ENCODE measurements around the gene ZC3H7A.

The ZC3H7A gene

DNA sequence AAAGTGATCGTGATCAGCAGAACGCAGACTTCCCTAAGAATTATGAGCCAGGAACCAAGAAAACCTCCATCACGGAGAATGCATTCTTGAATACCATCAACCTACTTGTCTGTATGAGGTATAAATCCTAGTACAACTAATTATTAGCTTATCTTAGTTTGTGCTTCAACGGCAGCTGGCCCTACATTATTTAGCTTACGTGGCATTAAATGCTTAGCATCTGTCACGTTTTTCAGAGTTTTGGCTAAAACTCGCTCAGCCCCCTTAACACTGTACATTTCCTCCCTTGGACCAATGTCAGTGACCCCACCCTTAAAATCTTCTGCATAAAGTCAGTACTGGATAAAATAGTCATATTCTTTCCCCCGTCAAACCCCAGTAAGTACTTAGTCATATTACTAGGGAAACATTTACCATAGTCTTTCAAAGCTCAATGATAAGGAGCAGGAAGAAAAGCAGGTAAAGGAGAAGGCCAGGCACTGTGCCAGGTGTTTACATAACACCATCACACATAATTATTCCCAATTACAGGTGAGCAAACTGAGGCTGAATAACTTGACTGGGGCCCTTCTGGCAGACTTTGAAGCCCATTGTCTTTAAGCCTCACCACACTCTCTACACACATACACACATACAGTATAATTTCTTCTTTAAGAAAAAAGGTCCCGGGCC lies 37.8 kb downstream of the ZC3H7A start:
- H3K27me3 Mint-ChIP-seq, result no peaks in the 10 kb centered on the region
- H3K36me3 Mint-ChIP-seq, result peaks cover 25% of the 10 kb centered on the region
- H3K4me1 Mint-ChIP-seq, result no peaks in the 10 kb centered on the region
- H3K9me3 Mint-ChIP-seq, result no peaks in the 10 kb centered on the region
- peak overlapping the region; percentile 43 for H3K27ac Mint-ChIP-seq
- H3K4me3 Mint-ChIP-seq, result no peak overlapping the region

DNA sequence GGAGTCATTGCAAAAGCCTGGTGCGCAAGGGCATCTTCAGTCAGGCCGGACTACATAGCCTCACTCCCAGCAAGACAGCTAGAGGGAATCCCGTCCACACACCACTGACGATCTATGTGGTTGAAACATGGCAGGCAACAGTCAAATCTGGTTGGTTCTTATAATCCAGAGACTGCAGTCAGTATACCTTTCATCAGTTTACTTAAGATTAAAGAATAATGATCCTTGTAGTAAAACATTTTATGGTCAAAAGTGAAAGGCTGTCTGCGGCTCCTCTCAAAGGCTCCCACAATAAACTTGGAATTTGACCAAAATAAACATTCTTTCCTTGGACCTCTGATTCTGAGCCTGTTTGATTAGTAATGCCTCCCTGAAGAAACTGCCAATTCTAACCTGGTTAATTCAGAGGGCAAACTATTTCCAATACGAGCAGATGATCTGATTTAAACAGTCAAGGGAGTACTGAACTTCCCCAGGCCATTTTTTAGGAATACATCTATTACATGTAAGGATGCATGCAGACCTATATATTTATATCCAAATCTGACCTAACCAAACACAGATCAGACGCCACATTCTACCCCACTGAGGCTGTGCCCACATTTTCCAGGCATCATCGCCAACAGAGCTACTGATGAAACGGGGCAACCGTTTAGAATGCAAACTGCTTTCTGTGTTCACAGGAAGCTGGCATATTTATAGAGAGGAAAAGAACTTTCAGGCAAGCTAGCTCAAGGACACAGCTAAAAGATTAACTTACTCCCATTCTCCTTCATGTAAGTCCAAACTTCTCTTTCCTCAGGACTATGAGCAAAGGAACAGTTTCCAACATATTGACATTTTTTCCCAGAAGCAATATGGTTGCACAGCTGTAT lies 39.1 kb downstream of the ZC3H7A start:
- H3K36me3 Mint-ChIP-seq, result peaks cover 25% of the 10 kb centered on the region

DNA sequence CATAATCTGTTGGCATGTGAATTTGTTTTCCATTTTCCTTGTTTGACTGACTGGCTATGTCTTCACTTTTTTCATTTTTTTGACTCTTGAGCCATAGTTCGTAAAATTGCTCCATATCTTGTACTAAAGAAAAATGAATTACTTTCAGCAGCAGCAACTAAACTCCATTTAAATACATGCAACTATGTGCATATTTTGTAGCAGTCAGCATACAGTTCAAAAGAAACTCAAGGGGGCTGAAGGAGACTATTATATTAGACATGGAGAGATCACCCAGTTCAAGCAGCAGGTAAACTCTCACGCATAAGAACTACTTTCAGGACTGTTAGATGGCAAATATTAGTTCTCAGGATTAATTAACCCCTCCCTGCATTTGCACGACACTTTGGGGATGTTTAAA lies 40.8 kb downstream of the ZC3H7A start:
- Mint-ChIP-seq H3K27ac (peak overlapping the region; percentile 47), H3K9me3 (no peaks in the 10 kb centered on the region), H3K36me3 (peaks cover 16% of the 10 kb centered on the region), H3K4me3 (no peak overlapping the region), H3K27me3 (no peaks in the 10 kb centered on the region), H3K4me1 (no peaks in the 10 kb centered on the region)

More for the DNA sequence above, 39.1 kb downstream of the ZC3H7A start:
- Mint-ChIP-seq H3K9me3 (no peaks in the 10 kb centered on the region), H3K27ac (no peak overlapping the region), H3K27me3 (no peaks in the 10 kb centered on the region), H3K4me1 (no peaks in the 10 kb centered on the region), H3K4me3 (no peak overlapping the region)

DNA sequence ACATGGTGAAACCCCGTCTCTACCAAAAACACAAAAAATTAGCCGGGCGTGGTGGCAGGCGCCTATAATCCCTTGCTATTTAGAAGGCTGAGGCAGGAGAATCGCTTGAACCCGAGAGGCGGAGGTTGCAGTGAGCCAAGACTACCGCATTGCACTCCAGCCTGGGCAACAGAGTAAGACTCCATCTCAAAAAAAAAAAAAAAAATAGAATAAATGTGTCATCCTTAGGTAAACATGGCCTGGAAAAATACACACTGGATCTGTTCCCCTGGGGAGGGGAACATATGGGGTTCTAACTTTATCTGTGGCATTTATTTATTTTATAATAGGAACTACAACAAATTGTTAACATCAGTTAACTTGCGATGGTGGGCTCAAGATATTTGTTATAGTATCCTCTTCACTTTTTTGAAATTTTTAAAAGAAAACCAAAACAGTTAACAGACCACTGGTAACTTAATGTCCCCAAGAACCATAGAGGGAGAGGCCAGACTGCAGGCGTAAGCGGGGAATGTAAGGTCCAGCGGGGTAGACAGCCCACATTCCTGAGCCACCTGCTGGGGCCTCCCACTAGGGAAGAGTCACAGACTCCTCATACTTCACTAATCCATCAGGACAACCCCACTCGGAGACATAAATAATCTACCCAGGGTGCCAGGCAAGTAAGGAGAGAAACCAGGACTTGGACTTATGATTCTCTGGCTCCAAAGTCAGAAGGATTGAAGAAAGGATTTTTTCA lies 41.9 kb downstream of the ZC3H7A start:
- Mint-ChIP-seq H3K27ac (no peak overlapping the region), H3K9me3 (no peaks in the 10 kb centered on the region), H3K27me3 (no peaks in the 10 kb centered on the region), H3K36me3 (peaks cover 13% of the 10 kb centered on the region), H3K4me1 (no peaks in the 10 kb centered on the region), H3K4me3 (no peak overlapping the region)

DNA sequence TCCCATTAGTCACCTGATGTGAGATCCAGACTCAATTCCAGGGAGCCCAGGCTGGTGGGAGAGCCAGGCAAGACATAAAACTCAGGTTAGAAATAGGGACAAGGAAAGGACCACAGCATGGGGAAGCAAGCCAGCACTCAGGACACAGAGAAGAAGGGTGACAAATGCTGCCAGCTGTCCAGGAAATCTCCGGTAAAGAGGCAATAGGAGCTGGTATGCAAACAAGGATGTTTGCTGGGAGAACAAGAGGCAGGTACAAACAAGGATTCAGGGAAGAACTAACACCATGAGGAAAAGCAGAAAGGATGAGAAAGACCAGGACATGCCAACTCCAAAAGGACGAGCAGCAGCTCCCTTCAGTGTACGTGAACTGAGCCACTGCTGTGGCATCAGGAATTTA lies 44.2 kb downstream of the ZC3H7A start:
- no peak overlapping the region for H3K4me3 Mint-ChIP-seq
- H3K36me3 Mint-ChIP-seq, result peaks cover 18% of the 10 kb centered on the region
- no peaks in the 10 kb centered on the region for H3K9me3 Mint-ChIP-seq
- peak overlapping the region; percentile 68 for H3K27ac Mint-ChIP-seq
- H3K4me1 Mint-ChIP-seq, result no peaks in the 10 kb centered on the region
- H3K27me3 Mint-ChIP-seq, result no peaks in the 10 kb centered on the region

DNA sequence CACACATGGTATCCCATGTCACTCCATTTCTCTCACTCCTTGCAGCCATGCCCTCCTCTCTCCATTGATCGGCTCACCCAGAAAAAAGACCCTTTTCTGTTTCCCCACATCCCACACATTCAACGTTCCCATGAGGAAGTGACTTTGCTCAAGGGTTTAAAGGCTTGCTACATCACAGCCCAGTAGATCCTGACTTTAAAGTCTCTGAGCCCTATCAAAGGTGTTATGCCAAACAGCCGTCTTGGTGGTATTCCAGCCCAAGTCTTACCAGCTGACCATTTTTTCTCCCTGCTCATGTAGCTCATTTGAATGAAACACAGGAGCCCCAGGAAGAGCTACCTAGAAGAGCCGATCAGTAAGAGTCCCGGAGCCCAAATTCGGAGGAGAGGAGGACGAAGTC lies 47.0 kb downstream of the ZC3H7A start:
- peaks cover 14% of the 10 kb centered on the region for H3K36me3 Mint-ChIP-seq

DNA sequence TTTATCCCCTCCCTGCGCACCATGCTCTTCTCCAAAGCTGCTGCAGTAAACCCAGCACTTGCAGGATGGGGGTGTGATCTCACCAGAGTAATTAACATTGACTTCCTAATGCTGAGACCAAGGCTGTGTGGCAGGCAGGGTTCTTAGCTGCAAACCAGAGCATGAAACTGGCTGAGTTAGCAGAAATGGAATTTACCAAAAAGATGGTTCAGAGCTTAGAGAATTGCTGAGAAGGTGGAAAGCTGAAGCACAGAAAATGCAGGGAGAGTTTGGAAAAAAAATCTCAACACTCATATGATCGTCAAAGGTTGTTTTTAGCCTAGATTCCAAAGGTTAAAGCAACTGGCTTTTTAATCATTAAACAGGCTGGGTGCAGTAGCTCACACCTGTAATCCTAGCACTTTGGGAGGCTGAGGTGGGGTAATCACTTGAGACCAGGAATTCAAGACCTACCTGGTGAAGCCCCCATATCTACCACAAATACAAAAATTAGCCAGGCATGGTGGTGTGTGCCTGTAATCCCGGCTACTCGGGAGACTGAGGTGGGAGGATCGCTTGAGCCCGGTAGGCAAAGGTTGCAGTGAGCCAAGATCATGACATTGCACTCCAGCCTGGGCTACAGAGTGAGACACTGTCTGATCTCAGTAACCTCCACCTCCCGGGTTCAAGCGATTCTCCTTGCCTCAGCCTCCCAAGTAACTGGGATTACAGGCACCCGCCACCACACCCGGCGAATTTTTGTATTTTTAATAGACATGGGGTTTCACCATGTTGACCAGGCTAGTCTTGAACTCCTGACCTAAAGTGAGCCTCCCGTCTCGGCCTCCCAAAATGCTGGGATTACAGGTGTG lies 48.4 kb downstream of the ZC3H7A start:
- Mint-ChIP-seq H3K9me3 (no peaks in the 10 kb centered on the region), H3K27me3 (no peaks in the 10 kb centered on the region), H3K36me3 (peaks cover 11% of the 10 kb centered on the region), H3K4me1 (peaks cover 7% of the 10 kb centered on the region), H3K4me3 (no peak overlapping the region), H3K27ac (peak overlapping the region; percentile 56)

More for the DNA sequence above, 47.0 kb downstream of the ZC3H7A start:
- no peak overlapping the region for H3K4me3 Mint-ChIP-seq
- no peaks in the 10 kb centered on the region for H3K9me3 Mint-ChIP-seq
- H3K4me1 Mint-ChIP-seq, result no peaks in the 10 kb centered on the region
- H3K27ac Mint-ChIP-seq, result peak overlapping the region; percentile 30
- no peaks in the 10 kb centered on the region for H3K27me3 Mint-ChIP-seq

DNA sequence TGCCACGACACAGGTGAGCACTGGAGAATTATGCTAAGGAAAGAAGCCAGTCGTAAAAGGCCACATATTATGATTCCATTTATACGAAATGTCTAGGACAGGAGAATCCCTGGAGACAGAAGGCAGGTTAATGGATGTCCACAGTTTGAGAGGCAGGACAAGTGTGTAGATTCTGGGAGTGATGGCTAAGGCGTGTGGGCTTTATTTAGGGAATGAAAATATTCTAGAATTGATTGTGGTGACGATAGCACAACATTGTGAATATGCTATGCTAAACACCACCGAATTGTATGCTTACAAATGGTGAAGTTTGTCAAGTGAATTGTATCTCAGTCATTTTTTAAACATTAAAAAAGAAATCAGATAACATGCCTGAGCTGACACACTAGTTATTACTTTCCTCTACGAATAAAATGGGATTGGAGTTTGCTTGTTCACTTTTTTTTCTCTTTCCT lies 49.1 kb downstream of the ZC3H7A start:
- Mint-ChIP-seq H3K9me3 (no peaks in the 10 kb centered on the region), H3K4me3 (no peak overlapping the region), H3K36me3 (peaks cover 11% of the 10 kb centered on the region), H3K27ac (no peak overlapping the region), H3K27me3 (no peaks in the 10 kb centered on the region), H3K4me1 (peaks cover 14% of the 10 kb centered on the region)

DNA sequence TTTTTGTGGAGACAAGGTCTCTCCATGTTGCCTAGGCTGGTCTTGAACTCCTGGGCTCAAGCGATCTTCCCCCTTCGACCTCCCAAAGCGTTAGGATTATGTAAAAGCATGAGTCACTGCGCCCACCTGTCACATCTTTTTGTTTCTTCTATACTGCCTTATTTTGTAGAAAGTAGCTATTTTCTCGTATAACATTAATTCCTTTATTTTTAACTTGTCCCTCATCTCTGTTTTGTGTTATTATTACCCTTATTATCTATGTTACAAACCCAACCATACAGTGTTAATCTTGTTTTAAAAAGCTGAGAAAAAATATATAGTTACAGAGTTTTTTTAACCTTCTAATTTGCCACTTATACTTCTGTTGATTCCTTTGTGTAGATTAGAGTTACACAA lies 53.0 kb downstream of the ZC3H7A start:
- H3K27me3 Mint-ChIP-seq, result no peaks in the 10 kb centered on the region
- H3K36me3 Mint-ChIP-seq, result peaks cover 2% of the 10 kb centered on the region
- peak overlapping the region; percentile 90 for H3K4me3 Mint-ChIP-seq
- peak overlapping the region; percentile 73 for H3K27ac Mint-ChIP-seq
- no peaks in the 10 kb centered on the region for H3K9me3 Mint-ChIP-seq
- peaks cover 44% of the 10 kb centered on the region for H3K4me1 Mint-ChIP-seq

DNA sequence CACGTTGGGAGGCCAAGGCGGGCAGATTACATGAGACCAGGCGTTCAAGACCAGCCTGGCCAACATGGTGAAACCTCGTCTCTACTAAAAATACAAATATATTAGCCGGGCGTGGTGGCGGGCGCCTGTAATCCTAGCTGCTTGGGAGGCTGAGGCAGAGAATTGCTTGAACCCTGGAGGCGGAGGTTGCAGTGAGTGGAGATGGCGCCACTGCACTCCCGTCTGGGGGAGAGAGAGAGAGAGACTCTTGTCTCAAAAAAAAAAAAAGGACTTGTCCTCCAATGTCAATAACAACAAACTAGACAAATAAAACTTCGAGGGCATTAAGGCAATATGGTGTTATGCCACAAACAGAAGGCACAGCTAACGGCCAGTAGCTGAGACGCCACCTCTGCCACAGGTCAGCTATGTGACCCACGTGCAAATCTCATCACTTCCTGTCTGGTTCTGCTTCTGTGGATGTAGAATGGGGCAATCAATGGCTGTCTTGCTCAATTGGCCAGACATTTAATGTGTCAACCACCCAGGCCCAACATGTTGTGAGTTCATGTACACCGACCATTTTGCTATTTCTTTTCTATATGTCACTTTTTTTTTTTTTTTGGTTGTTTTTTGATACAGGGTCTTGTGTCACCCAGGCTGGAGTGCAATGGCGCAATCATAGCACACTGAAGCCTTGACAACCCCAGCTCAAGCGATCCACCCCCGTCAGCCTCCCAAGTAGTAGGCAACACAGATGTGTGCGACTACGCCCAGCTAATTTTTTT lies 53.6 kb downstream of the ZC3H7A start:
- peak overlapping the region; percentile 90 for H3K4me3 Mint-ChIP-seq
- peaks cover 49% of the 10 kb centered on the region for H3K4me1 Mint-ChIP-seq
- peak overlapping the region; percentile 91 for H3K27ac Mint-ChIP-seq
- no peaks in the 10 kb centered on the region for H3K27me3 Mint-ChIP-seq
- H3K36me3 Mint-ChIP-seq, result peaks cover 2% of the 10 kb centered on the region
- no peaks in the 10 kb centered on the region for H3K9me3 Mint-ChIP-seq

DNA sequence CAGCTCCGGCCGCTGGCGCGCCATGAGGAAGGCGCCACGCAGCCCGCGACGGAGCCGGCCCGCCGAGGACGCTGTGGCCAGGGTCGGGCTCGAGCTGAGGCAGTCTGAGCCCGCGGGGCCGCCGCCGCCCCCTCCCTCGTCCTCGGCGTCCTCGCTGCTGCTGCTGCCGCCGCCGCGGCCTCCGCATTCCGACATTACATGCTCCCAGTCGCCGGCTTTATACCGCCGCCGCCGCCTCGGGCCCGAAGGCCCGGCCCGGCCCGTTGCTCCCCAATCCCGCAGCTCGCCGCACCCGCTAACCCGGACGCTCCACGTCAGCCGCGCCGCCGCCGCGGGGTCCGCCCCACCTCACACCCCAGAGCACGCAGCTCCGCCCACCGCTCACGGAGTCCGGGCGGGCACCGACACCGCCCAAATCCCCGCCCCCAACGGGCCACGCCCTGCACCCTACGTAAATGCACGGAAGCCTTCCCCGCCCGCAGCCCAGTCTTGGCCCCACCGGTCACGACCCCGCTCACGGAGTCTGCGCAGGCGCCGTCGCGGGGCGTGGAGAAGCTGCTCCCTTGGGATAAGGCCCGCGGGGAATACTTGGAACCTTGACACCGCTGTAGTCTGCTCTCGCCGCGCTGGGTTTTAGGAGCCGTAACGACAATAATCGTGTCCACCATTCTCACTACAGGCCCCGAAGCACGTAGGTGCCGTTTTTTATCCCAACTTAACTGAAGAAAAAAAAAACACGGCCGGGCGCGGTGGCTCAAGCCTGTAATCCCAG lies 54.3 kb downstream of the ZC3H7A start, which contains the start of gene TXNDC11:
TXNDC11 (minus strand) TSS at position 322 of the 772 bp plus-strand sequence; CDS start at position 195, 127 bp downstream.
- Mint-ChIP-seq H3K9me3 (no peaks in the 10 kb centered on the region), H3K4me1 (peaks cover 57% of the 10 kb centered on the region), H3K4me3 (peak within 1 kb of the TSS; percentile 97), H3K27me3 (no peaks in the 10 kb centered on the region), H3K27ac (peak within 1 kb of the TSS; percentile 91), H3K36me3 (peaks cover 4% of the 10 kb centered on the region)

DNA sequence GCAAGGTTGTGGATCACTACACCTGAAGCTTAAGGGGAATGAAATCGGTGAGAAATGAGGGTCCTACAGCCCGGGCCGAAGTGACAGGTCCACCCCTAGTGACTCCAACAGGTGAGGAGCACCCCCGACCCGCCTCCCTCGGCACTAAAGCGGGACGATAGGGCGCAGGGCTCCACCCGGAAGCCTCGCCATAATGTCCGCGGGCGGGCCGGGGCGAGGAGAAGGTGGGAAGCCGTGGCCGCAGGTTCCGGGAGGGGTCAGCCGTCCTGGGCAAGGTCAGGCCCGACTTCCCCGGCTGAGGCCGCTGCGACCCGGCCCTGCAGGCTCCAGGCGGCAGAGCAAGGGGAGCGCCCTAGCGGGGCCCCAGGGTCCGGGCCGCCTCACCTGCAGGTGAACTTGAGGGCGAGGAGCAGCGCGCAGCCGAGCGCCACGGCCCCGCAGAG lies 54.9 kb downstream of the ZC3H7A start:
- peaks cover 57% of the 10 kb centered on the region for H3K4me1 Mint-ChIP-seq
- H3K4me3 Mint-ChIP-seq, result peak overlapping the region; percentile 97
- peaks cover 4% of the 10 kb centered on the region for H3K36me3 Mint-ChIP-seq
- peak overlapping the region; percentile 77 for H3K27ac Mint-ChIP-seq
- H3K27me3 Mint-ChIP-seq, result no peaks in the 10 kb centered on the region
- no peaks in the 10 kb centered on the region for H3K9me3 Mint-ChIP-seq

DNA sequence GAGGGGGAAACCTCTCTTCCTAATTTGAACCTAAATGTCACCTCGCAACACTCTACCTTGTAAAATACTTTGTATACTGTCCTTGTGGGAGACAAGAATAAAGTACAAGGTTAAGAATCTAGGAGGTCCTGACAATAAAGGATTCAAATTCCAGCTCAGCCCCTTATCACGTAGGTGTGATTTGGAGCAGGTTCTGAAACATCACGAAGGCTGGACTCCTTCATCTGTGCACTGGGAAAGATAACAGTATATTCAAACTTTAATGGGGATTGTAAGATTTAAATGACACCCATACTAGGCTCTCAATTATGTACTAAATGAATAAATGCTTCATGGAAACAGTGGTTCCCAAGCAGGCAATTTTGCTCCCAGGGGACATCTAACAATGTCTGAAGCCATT lies 56.5 kb downstream of the ZC3H7A start:
- H3K36me3 Mint-ChIP-seq, result peaks cover 4% of the 10 kb centered on the region
- no peak overlapping the region for H3K27ac Mint-ChIP-seq
- H3K9me3 Mint-ChIP-seq, result no peaks in the 10 kb centered on the region
- no peaks in the 10 kb centered on the region for H3K27me3 Mint-ChIP-seq
- peaks cover 70% of the 10 kb centered on the region for H3K4me1 Mint-ChIP-seq
- H3K4me3 Mint-ChIP-seq, result peak overlapping the region; percentile 97

Data from activated naive CD4-positive, alpha-beta T cell treated with anti-CD3 and anti-CD28 coated beads, Interleukin-2, amount 50 U/mL, for 24 hours (primary cell).